ENCODE results near the gene PFKFB3.

Gene PFKFB3

DNA sequence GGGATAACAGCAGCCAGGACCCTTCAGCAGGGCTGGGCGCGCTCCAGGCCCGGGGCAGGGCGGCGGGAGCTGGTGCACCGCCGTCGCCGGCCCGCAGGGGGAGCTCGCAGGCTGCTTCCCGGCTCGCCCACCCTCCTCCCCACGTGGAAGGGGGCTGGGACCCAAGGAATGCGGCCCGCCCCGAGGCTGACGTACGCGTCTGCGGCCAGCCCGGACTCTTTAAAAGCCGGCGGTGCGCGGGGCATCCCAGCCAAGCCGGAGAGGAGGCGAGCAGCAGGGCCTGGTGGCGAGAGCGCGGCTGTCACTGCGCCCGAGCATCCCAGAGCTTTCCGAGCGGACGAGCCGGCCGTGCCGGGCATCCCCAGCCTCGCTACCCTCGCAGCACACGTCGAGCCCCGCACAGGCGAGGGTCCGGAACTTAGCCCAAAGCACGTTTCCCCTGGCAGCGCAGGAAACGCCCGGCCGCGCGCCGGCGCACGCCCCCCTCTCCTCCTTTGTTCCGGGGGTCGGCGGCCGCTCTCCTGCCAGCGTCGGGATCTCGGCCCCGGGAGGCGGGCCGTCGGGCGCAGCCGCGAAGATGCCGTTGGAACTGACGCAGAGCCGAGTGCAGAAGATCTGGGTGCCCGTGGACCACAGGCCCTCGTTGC is at the start of gene PFKFB3:
Gene PFKFB3 (plus strand): TSS at position 249 of the 647 bp plus-strand sequence. CDS start 329 bp downstream, at position 578.
- DNase-seq (ENCODE audit: low spot score) (peak; percentile 91), ATAC-seq (ENCODE audit: low read depth) (peak; percentile 69)
- H3K4me1 ChIP-seq (ENCODE audit: insufficient read depth, poor library complexity, severe bottlenecking): peaks cover 5% of the 10 kb centered on the region
- TF ChIP-seq, protein P1, sequence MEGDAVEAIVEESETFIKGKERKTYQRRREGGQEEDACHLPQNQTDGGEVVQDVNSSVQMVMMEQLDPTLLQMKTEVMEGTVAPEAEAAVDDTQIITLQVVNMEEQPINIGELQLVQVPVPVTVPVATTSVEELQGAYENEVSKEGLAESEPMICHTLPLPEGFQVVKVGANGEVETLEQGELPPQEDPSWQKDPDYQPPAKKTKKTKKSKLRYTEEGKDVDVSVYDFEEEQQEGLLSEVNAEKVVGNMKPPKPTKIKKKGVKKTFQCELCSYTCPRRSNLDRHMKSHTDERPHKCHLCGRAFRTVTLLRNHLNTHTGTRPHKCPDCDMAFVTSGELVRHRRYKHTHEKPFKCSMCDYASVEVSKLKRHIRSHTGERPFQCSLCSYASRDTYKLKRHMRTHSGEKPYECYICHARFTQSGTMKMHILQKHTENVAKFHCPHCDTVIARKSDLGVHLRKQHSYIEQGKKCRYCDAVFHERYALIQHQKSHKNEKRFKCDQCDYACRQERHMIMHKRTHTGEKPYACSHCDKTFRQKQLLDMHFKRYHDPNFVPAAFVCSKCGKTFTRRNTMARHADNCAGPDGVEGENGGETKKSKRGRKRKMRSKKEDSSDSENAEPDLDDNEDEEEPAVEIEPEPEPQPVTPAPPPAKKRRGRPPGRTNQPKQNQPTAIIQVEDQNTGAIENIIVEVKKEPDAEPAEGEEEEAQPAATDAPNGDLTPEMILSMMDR (IDR thresholded peaks at IDR 0.05; ENCODE audit: poor library complexity, severe bottlenecking): peak; percentile 87
- H3K9me3 ChIP-seq (ENCODE audit: severe bottlenecking): no peaks in the 10 kb centered on the region
- no peaks in the 10 kb centered on the region for H3K27me3 ChIP-seq (ENCODE audit: insufficient read depth, poor library complexity, severe bottlenecking)
- peak within 1 kb of the TSS; percentile 67 for H3K4me3 ChIP-seq (ENCODE audit: severe bottlenecking)
- no peaks in the 10 kb centered on the region for H3K36me3 ChIP-seq (ENCODE audit: low read depth)
- H3K27ac ChIP-seq (ENCODE audit: poor library complexity, severe bottlenecking): peak within 1 kb of the TSS; percentile 83

DNA sequence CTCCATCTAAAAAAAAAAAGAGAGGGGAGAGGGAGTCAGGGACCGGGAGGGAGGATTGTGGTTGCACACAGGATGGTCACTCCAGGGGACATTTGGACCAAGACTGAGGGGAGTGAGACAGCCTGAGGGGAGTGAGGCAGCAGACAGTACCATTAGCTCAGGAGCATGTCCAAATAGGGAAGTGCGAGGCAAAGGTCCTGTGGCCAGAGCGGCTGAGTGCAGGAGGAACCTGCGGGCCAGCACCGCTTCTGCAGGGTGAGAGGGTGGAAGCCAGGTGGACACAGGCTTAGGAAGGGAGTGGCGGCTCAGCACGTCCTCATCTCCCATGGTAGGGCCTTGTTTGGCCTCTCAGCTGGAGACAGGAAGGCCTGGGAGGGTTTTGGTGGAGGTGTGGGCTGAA is 48.9 kb upstream of the PFKFB3 start:
- H3K4me3 ChIP-seq (ENCODE audit: severe bottlenecking): no peak overlapping the region
- TF ChIP-seq, protein P1 (IDR thresholded peaks at IDR 0.05; ENCODE audit: poor library complexity, severe bottlenecking): no peak
- DNase-seq (ENCODE audit: low spot score) (no peak), ATAC-seq (ENCODE audit: low read depth) (no peak)
- H3K4me1 ChIP-seq (ENCODE audit: insufficient read depth, poor library complexity, severe bottlenecking): peaks cover 3% of the 10 kb centered on the region
- H3K27ac ChIP-seq (ENCODE audit: poor library complexity, severe bottlenecking): no peak overlapping the region
- no peaks in the 10 kb centered on the region for H3K9me3 ChIP-seq (ENCODE audit: severe bottlenecking)
- no peaks in the 10 kb centered on the region for H3K36me3 ChIP-seq (ENCODE audit: low read depth)
- H3K27me3 ChIP-seq (ENCODE audit: insufficient read depth, poor library complexity, severe bottlenecking): no peaks in the 10 kb centered on the region

DNA sequence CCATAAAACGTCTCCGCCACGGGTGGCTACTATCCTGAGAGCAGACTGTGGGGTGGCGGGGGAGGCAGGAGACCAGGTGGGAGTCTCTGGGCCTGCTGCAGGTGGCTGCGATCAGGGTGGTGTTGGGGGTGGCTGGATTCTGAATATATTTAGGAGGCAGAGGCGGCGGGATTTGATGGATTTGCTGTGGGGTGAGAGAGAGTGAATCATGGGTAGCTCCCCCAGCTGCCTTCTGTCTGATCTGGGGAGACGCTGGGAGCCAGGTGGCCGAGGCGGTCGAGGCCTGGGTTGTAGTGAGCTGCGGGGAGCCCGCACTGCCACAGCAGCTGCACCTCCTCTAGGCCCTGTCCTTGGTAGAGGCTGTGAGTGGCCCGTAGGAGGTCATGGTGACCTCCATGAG is 48.2 kb upstream of the PFKFB3 start:
- no peak for DNase-seq (ENCODE audit: low spot score)
- Histone ChIP-seq H3K9me3 (ENCODE audit: severe bottlenecking) (no peaks in the 10 kb centered on the region), H3K27ac (ENCODE audit: poor library complexity, severe bottlenecking) (no peak overlapping the region), H3K4me3 (ENCODE audit: severe bottlenecking) (no peak overlapping the region), H3K36me3 (ENCODE audit: low read depth) (no peaks in the 10 kb centered on the region), H3K27me3 (ENCODE audit: insufficient read depth, poor library complexity, severe bottlenecking) (no peaks in the 10 kb centered on the region), H3K4me1 (ENCODE audit: insufficient read depth, poor library complexity, severe bottlenecking) (peaks cover 3% of the 10 kb centered on the region)
- ATAC-seq (ENCODE audit: low read depth): no peak
- TF ChIP-seq, protein P1 (IDR thresholded peaks at IDR 0.05; ENCODE audit: poor library complexity, severe bottlenecking): no peak

DNA sequence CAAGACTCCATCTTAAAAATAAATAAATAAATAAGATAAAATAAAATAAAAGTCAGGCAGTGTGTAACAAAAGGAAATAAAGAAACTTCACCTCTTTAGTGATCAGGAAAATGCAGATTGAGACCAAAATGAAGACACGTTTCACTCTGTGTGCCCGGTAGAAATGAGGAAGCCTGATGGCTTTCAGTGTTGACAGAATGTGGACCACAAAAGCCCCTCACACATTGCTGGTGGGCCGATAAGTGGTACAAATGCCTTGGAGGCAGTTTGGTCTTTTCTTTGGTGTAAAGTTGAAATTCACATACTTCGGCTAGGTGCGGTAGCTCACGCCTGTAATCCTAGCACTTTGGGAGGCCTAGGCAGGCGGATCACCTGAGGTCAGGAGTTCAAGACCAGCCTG is 44.5 kb upstream of the PFKFB3 start:
- TF ChIP-seq, protein P1 (IDR thresholded peaks at IDR 0.05; ENCODE audit: poor library complexity, severe bottlenecking): no peak
- peak overlapping the region; percentile 84 for H3K27ac ChIP-seq (ENCODE audit: poor library complexity, severe bottlenecking)
- H3K4me1 ChIP-seq (ENCODE audit: insufficient read depth, poor library complexity, severe bottlenecking): peaks cover 3% of the 10 kb centered on the region
- H3K4me3 ChIP-seq (ENCODE audit: severe bottlenecking): no peak overlapping the region
- ATAC-seq (ENCODE audit: low read depth): no peak
- H3K27me3 ChIP-seq (ENCODE audit: insufficient read depth, poor library complexity, severe bottlenecking): no peaks in the 10 kb centered on the region
- DNase-seq (ENCODE audit: low spot score): no peak
- no peaks in the 10 kb centered on the region for H3K9me3 ChIP-seq (ENCODE audit: severe bottlenecking)
- H3K36me3 ChIP-seq (ENCODE audit: low read depth): no peaks in the 10 kb centered on the region

DNA sequence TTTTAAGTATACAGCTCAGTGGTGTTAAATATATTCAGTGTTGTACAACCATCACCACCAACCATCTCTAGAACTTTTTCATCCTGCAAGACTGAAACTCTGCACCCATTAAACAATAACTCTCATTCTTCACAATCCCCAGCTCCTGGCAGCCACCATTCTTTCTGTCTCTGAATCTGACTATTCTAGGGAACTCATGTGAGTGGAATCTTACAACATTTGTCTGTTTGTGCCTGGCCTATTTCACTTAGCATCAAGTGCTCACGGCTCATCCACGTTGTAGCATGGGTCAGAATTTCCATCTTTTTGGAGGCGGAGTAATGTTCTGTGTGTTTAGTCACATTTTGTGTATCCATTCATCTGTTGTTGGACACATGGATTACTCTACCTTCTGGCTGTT is 40.8 kb upstream of the PFKFB3 start:
- Histone ChIP-seq H3K36me3 (ENCODE audit: low read depth) (peaks cover 12% of the 10 kb centered on the region), H3K9me3 (ENCODE audit: severe bottlenecking) (no peaks in the 10 kb centered on the region), H3K4me1 (ENCODE audit: insufficient read depth, poor library complexity, severe bottlenecking) (peaks cover 3% of the 10 kb centered on the region), H3K4me3 (ENCODE audit: severe bottlenecking) (no peak overlapping the region), H3K27me3 (ENCODE audit: insufficient read depth, poor library complexity, severe bottlenecking) (no peaks in the 10 kb centered on the region), H3K27ac (ENCODE audit: poor library complexity, severe bottlenecking) (no peak overlapping the region)
- ATAC-seq (ENCODE audit: low read depth): no peak
- TF ChIP-seq, protein P1 (IDR thresholded peaks at IDR 0.05; ENCODE audit: poor library complexity, severe bottlenecking): no peak
- DNase-seq (ENCODE audit: low spot score): no peak
